HG03039 (cell line): ENCODE data around the gene INPP5E.

Source experiments
- ATAC-seq: cut with Tn5 transposase; IDR thresholded peaks from one replicate; pipeline ENCODE4 v1.9.1; 2021; ENCODE audit warnings: mild to moderate bottlenecking, moderate library complexity; ENCODE audit not compliant: unreplicated experiment

The INPP5E gene

DNA sequence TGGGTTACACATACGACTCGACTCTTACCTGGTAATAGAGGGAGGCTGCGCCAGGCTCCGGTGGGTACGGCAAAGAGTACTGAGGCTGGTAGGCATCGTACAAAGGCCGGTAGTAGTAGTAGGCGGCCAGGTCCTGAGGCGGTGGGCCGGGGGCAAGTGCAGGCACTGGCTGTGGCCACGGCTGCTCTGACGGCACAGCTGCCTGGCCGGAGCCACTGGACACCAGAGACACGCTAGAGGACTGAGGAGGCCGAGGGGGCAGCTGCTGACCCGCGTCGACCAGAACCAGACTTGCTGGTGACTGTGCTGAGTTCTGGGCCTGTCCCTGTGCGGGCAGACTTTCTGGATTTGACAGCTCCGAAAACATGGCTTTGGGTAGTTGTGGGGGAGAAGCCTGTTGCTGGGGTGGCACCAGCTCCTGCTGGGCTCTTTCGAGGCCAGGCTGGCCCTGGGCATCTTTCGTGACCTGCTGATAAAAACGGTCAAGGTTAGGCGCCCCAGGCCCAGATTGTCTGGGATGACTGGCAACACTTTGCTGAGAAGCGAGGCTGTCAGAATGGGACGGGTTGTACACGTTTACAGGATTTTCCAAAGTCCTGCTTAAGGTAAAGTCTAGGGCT, 34.5 kb upstream of the INPP5E start:
- no peak for ATAC-seq

DNA sequence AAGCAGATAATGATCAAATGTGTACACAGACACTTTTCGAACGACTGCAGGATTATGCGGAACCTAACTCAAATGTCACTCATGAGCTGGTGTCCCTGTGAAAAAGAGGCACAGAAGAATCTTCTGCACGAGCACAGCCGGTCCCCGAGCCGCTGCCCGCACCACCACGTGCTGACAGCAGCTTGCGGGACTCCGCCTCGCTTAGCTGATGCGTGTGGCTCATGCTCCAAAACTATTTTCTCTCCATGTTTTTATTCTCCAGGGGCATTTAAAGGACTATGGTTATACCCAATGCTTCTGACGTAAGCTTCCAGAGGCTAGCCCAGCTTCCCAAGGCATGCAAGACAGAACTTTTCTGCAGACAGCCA, 33.7 kb upstream of the INPP5E start:
- no peak for ATAC-seq

DNA sequence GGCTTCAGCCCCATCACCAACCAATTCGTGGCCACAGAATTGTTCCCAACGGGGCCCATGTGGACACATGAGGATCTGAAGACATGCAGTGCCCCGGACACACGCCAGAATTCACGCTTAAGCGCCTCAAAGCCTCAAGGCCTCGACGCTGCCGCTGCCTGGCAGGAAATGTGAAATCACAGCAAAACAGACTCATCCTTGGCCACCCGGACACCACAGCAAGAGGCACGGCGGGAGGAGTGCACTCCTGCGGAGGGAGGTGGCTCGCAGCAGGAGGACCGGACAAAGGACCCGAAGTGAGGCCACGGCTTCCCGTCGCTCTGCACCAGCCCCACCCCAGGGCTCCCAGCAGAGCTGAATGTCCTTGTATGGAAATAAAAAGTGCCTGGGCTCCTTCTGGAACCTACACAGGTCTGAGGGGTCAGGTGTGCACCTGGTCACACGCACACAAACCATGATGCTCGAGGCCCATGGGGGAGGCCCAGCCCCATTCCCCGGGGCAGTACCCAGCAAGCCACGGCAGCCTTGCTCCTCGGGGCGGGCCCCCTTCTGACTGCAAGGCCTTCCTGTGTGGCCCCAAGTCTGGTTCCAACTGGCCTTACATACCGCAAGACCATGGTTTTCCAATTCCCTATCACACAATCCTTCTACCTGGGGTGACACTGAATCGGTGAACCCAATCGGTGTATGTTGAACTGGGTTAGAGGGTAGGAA, 33.2 kb upstream of the INPP5E start:
- ATAC-seq: no peak

DNA sequence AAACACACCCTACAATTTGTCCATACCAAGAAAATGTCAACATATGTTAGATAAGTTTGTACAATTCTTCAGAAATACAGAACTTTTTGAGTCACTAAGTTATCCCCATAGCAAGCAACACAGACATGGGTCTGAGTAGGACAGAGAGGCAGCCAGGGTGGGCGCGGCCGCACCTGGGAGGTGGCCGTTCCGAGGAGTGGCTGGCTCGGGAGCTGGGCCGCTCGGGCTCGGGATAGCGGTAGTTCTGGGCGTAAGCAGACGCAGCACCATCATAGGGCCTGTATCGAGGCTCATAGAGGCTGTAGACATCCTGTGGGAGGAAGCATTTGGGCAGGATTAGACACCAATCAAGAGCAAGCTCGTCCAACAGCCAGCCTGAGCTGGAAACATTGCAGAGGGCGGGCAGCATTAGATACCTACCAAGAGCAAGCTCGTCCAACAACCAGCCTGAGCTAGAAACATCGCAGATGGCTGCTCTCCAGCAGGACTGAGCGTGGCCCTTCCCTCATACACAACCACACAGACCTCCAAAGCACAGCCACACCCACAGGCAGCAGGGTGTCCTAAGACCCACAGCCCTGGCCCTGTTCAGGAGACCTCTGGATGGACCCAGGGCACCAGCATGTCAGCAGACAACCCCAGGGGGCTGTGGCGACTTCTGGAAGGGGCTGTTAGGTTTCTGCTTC, 32.3 kb upstream of the INPP5E start:
- ATAC-seq: no peak

DNA sequence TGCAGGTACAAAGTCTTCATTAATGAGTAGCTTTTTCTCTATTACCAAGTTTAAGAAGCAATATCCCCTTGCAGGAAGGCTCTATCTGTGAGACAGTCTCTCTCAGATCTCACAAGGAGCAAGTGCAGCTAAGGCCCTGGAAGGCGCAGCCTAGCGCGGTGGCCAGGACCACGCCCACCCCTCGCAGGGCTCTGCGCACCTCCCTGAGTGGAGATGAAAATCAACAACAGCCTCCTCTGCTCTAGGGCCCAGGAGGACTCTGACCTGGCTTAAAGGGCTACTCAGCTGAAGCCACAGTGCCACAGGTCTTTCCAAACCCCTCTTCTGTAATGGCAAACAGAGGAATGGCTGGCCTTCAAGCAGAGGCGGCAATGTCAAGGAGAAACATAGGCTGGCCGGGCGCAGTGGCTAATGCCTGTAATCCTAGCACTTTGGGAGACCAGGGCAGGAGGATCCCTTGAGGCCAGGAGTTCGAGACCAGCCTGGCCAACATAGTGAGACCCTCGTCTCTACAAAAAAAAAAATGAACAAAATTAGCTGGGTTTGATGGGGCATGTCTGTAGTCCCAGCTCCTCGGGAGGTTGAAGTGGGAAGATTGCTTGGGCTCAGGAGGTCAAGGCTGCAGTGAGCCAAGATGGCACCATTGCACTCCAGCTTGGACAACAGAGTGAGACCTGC, 31.3 kb upstream of the INPP5E start:
- ATAC-seq: no peak

DNA sequence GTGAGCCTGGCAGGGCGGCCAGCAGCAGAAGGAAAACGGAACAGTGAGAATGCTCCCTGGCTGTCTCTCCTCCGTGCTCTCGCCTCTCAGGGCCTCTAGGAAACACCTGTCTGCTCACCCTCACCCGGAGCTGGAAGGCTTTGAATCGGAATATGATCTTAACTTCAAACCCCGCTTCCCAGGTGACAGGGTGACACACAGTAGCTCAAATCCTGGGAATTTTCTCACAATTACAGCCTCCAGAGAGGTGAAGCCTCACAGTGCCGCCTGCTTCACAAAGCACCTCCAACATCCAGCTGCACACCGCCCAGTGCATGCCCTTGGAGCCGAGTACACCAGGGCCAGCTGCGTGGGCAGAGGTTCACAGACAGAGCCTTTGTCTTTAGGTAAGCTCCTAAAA, 30.7 kb upstream of the INPP5E start:
- ATAC-seq: no peak

DNA sequence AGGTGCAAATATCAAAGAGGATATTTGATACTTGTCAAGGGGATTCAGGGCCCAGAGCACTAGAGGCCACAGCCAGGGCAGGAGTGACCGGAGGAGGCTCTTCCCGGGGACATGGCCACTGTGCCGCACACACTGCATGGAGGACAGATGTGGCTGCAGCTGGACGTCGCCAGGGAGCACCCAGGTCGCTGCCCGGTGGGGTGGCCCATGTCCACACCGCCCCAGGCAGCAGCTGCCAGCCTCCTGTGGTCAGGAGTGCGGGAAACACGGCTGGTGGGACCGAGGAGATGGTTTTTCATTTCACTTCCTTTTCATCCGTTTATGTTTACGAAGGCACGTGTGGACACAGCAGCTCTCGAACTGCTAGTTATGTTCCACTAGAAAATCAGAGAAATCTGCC, 28.1 kb upstream of the INPP5E start:
- ATAC-seq: no peak

DNA sequence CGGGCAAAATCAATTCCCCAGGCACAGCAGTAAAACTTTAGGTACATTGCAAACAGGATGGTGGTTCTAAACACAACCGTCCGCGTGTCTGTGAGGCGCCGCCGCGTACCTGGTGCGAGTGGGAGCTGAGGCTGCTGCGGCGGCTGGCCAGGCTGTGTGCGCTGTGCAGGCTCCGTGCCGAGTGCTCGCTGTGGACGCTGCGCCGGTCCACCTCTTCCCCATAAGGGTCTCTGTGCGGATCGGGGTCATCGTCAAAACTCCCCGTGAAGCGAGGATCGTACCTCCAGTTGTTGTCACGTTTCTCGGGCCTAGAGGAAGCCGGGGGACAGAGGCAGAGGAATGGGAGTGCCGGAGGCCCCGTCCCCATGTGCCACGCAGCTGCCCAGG, 26.5 kb upstream of the INPP5E start:
- no peak for ATAC-seq

DNA sequence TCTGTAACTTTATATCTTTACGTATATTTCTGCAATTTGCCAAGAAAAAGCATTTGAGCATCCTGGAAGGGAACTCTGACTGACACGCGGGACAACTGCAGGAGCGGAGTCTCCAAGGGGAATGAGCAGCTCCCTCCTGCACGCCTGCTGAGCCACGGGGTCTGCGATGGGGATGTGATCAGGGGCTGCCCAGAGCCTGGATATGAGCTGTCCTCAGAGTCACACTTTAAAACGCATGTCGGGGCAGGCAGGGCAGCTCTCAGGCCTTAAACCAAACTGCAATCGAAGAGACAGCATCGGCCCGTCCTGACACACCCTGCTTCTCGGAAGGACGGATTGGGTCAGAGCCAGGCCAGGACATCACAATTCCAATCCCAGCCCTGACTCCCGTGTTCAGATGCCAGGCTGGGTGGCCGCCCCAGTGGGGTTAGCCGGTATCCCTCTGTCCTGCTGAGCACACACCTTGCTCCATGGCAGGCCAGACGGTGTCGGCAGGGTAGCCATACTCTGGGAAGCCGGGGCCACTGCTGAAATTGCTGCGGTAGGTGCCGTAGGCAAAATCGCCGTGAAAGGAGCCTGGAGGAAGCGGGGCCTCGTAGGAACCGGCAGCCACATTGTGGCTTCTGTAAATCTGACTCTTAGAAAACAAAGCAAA, 26.0 kb upstream of the INPP5E start:
- no peak for ATAC-seq

DNA sequence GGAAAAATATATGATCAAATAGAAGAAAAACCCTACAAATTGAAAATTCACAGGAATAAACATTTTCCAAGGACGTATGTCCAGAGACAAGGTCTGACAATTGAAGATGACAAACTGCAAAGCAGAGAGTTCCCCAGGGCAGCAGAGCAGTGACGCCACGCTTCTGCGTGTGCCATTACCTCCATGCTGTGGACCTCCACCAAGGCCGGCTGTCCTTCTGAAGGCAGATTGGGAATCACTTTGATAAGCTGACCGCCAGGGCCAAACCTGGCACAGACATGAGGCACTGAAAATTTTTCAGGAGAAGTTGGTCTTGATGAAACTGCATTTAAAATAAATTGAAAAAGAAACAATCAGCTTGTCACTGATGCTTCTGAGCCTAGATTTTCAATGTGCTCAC, 24.6 kb upstream of the INPP5E start:
- no peak for ATAC-seq

DNA sequence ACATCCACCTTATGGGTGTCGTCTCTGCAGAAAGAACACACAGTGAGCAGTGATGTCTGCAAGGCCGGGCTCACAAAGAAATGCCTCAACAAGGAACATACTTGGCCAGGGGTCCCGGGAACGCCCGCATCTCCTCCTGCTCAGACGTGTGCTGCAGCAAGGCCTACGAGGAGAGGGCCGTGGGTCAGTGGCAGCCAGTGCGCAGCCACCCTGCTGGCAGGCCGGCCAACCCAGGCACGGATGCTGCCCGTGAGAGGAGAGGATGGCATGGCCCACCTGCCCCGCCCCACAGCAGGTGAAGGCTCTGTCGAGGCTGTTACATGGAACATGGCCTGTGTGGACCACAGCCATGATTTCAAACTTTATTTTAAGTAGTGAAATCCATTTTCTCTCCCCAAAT, 23.9 kb upstream of the INPP5E start:
- ATAC-seq: no peak

DNA sequence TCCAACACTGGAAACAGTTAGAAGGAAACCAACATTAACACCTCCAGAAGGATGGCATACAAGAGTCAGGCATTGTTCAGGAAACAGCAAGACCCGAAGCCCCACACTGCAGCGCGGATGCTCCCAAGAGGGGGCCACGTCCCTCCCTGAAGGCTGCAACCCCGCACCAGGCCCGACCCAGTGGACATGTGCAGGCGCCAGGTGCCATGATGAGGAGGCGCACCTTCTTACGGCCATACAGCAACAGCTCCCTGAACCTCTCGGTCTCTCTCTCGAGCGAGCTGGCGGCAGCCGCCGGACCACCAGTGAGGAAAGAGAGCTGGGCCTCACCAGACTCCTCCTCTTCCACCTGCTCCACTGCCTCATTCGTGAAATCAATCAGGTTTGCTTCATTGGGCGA, 23.0 kb upstream of the INPP5E start:
- ATAC-seq: no peak

DNA sequence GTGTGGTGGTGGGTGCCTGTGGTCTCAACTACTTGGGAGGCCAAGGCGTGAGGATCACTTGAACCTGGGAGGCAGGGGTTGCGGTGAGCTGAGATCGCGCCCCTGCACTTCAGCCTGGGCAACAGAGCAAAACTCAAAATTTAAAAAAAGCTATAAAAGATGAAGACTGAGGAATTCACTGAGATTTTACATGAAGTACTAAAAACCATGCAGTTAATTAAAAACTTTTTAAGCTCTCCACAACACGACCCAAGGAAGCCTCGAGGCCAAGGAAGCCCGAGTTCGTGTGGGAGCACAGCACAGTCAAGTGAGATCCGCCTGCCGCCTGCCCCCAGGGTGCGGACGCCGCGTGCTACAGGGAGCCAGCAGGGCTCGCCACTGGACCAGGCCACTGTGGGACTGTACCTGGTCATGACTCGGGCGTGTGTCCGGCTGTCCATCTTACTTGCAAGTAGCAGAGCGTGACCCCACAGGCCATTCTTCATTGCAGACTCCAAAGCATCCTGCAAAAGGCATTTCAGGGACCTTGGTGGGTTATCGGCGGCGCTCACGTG, 21.2 kb upstream of the INPP5E start:
- no peak for ATAC-seq

DNA sequence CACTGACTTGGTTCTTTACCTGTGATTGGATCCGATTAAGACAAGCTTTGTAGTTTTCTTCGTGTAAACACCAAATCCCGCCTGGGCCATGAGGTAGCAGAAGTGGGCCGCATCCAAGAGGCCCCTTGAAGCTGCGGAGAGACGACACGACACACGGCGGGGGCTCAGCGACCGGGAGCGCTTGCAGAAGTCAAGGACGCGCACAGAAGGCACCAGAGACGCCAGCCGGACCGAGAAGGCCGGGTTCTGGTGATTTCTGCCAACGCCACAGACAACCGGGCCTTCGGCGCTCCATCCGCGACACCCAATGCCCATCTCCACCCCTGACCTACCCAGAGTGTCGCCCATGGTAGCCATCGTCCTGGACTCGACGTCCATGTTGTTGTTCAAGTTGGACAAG, 19.8 kb upstream of the INPP5E start:
- ATAC-seq: no peak

DNA sequence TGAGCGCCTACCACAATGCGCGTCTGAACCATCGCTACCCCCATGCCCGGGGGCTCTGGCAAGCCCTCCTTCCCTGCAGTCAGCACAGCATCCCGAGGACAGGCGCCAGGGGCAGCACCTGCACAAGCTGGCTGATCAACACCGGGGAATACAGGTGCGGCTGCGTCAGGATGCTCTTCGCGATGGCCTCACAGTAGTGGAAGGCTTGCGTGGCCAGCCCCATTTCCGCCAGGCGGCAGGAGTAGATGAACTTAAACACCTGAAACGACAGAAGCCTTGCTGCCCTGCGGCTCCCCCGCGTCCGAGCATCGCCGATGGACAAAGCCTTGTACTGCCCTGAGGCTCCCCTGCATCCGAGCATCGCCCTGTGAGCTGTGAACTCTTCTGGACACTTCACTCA, 17.7 kb upstream of the INPP5E start:
- no peak for ATAC-seq

DNA sequence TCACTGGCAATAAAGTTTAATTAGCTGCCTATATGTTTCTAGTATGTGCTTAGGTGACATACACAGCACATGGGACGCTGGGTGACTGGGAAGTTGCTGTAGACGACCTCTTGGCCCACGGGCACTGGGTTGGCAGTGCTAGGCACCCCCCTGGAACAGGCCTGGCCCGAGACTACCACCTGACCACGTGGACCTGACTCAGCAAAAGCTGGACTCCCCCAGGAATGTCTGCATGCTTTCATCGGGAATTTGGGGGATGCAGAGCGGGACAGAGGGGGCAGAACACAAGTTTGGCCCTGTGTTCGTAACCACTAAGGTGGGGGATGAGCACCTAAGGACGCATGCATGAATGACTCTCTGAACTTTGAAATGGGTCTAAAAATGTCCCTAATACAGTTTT, 16.6 kb upstream of the INPP5E start:
- no peak for ATAC-seq

DNA sequence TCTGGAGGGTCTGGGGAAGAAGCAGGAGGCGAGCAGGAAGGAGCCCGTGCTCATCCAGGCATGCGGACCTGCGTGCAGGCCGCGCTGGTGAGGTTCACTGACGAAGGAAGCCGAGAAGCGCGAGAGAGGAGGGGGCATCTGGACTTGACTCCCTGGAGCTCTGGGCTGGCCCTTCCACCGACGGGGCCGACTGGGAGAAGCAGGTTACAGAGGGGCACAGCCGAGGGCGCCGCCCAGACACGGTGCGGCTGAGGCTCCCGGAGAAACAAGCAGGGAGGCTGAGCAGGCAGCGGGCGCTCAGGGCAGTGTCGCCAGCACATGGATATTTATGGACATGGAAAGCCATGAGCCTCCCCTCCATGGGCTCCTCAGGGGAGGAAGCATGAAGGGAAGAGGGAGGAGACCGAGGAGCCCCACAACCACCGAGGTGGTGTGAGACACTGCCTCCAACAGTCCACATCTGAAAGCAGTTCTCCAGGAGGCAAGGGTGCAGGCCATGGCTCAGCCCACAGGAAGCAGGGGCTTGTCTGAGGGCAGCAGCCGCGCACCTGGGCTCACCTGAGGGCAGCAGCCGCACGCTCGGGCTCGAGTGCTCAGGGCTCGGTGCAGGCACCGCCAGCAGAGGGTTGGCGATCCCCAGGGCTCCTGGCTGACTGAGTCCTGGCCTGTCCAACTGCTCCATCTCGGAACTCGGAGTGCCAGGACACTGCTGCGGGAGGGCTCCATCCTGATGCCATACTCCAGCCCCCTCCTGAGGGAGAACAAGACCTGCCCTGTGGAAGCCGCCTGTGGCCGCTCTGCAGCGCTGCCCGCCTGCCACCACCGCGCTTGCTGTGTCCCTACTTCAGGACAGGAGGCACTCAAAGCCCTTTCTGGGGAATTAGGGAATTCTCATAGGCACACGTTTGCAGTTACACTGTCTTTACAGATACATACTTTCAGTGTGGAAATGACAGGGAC, 15.7 kb upstream of the INPP5E start:
- ATAC-seq: no peak

DNA sequence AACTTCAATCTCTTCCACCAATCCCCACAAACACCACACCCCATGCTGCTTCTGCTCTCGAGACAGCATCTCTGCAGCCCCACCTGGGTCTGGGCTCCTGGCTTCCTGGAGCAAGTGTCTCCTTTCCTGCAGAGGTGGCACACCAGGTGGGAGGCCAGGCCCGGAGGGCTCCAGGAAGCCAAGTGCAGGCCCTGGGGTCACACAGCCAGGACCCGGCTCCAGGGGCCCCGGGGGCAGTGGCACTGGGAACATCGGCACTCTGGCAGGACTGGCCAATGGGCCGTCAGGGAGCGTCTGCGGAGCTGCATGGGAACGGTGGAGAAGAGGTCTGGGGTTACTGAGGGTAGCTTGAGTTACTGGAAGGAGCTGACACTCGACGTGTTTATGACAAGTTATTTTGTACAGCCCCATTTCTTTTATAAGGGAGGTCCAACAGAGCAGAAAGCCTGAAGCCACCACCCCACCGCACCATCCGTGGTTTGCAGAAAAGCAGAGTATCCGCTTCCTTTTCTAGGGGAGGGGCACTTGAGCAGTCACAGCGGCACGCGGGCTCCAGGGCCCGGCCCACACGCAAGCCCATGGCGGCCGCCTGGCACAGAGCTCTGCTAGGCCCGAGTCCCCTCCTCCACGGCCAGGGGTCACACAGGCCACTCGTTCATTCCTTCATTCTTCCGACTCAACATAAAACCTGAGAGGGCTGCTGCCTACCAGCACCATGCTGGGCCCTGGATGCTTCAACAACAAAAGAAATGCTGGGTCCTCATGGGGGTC, 14.6 kb upstream of the INPP5E start:
- no peak for ATAC-seq

DNA sequence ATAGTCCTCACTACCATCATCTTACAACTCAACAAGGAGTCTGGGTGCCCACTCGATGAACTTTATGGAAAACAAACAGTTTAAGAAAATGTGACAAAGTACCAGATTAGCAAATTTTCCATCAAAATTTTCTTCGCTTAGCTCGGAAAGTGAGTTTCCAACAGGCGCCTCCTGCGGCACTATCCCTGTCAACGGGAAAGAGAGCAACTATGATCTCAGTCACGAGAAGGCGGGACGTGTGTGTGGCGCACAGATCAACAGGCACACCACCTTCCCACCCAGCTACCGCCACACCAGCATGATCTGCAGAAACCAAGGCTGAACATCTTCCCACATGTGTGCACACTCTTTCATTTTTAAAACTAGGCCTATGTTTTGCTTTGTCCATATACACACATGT, 13.7 kb upstream of the INPP5E start:
- ATAC-seq: no peak
